A673 (cell line): ENCODE results near the gene MRPL39. TPM values are rescaled to one million over a fixed set of nuclear protein-coding genes. Genes with fewer than 3 reads are reported as not detected.

ENCODE experiments used
- BruUV-seq: library from RNA; stranded (reverse); fragments of 400-500 nt; replicated peaks from 2 replicates; lab custom pipeline; 2021; lab: Mats Ljungman, UMichigan
- CTCF ChIA-PET: fragments of 300-600 bp; sonication (Branson Sonifier 250); formaldehyde crosslinking; loops from one replicate; lab custom pipeline; 2022; ENCODE audit warnings: antibody characterized with exemption; lab: Charles Lee
- POLR2A ChIA-PET: fragments of 300-600 bp; sonication (Branson Sonifier 250); formaldehyde crosslinking; loops from one replicate; lab custom pipeline; 2022; ENCODE audit warnings: antibody characterized with exemption; ENCODE audit not compliant: low non-redundant PET; lab: Charles Lee
- DNase-seq: peaks from one replicate; pipeline ENCODE4 v3.0.0-alpha.2; 2015; ENCODE audit warnings: low spot score
- H3K27ac ChIP-seq: fragments of 200-600 bp; sonication (generic); 2 replicates; pipeline ENCODE4 v1.5.1; 2016; ENCODE audit warnings: mixed run types, low read depth, mild to moderate bottlenecking, mixed read lengths, antibody characterized with exemption, low read length; ENCODE audit not compliant: poor library complexity, severe bottlenecking
- H3K27me3 ChIP-seq: fragments of 200-600 bp; sonication (generic); replicated peaks from 2 replicates; pipeline ENCODE4 v1.6.1; 2017; ENCODE audit warnings: mixed run types, low read depth, mild to moderate bottlenecking, mixed read lengths, antibody characterized with exemption, low read length; ENCODE audit not compliant: insufficient read depth, poor library complexity
- H3K36me3 ChIP-seq: fragments of 200-600 bp; sonication (generic); 2 replicates; pipeline ENCODE4 v1.6.1; 2016; ENCODE audit warnings: mixed run types, mild to moderate bottlenecking, mixed read lengths, antibody characterized with exemption, low read length; ENCODE audit not compliant: insufficient read depth, poor library complexity, severe bottlenecking
- H3K4me1 ChIP-seq: fragments of 200-600 bp; sonication (generic); 2 replicates; pipeline ENCODE4 v1.6.1; 2017; ENCODE audit warnings: mixed run types, mild to moderate bottlenecking, mixed read lengths, antibody characterized with exemption, low read length; ENCODE audit not compliant: insufficient read depth, poor library complexity, severe bottlenecking
- H3K4me3 ChIP-seq: fragments of 200-600 bp; sonication (generic); 2 replicates; pipeline ENCODE4 v1.5.1; 2016; ENCODE audit warnings: low read depth, mixed run types, mild to moderate bottlenecking, mixed read lengths, low read length; ENCODE audit not compliant: poor library complexity, severe bottlenecking
- H3K9me3 ChIP-seq: fragments of 200-600 bp; sonication (generic); 2 replicates; pipeline ENCODE4 v1.6.1; 2016; ENCODE audit warnings: mixed run types, low read depth, mild to moderate bottlenecking, mixed read lengths, antibody characterized with exemption, low read length; ENCODE audit not compliant: poor library complexity, severe bottlenecking
- CTCF ChIP-seq: fragments of 300-800, 200-600 bp; sonication (generic); conservative IDR thresholded peaks from 2 replicates; pipeline ENCODE4 v1.5.1; 2017; ENCODE audit warnings: low read depth, mild to moderate bottlenecking, antibody characterized with exemption, low read length, moderate library complexity, mixed read lengths
- EZH2 ChIP-seq: fragments of 200-600 bp; sonication (generic); IDR thresholded peaks from 2 replicates; pipeline ENCODE4 v1.6.1; 2017; ENCODE audit warnings: borderline replicate concordance, low read depth, mild to moderate bottlenecking, mixed read lengths, antibody characterized with exemption, low read length; ENCODE audit not compliant: poor library complexity, severe bottlenecking
- intact Hi-C: fragments of 100-400 bp; cut with micrococcal nuclease; formaldehyde crosslinking; loops from one replicate; pipeline ENCODE4 v1.10.0; 2022; ENCODE audit not compliant: unreplicated experiment
- total RNA-seq: library from RNA; stranded (reverse); gene quantifications from 2 replicates; pipeline ENCODE4 v1.2.3, GENCODE V29; 2021

Gene MRPL39
- total RNA-seq, 1 experiment from 2014 or later, result 57.1 TPM

- CTCF ChIA-PET, result no interaction called here
- intact Hi-C loops, result no loop called here
- no peaks in the 10 kb centered on the region for H3K36me3 ChIP-seq
- H3K9me3 ChIP-seq, result no peaks in the 10 kb centered on the region
- H3K27ac ChIP-seq, result no peak overlapping the region
- no peak overlapping the region for H3K4me3 ChIP-seq
- POLR2A ChIA-PET, result no interaction called here
- H3K4me1 ChIP-seq, result peaks cover 5% of the 10 kb centered on the region
- BruUV-seq, result no TSS peak
- H3K27me3 ChIP-seq, result no peaks in the 10 kb centered on the region
- TF ChIP-seq CTCF, result no peak
- TF ChIP-seq EZH2, result no peak
- no peak for DNase-seq
Measured at GRCh38 chr21:25555492-25555891, 51.8 kb downstream of the MRPL39 start.

GRCh38 chr21:25552856-25553255 is 54.4 kb downstream of the MRPL39 start:
- Histone ChIP-seq H3K4me1 (no peaks in the 10 kb centered on the region), H3K27me3 (no peaks in the 10 kb centered on the region), H3K27ac (no peak overlapping the region), H3K36me3 (no peaks in the 10 kb centered on the region), H3K4me3 (no peak overlapping the region), H3K9me3 (no peaks in the 10 kb centered on the region)
- DNase-seq, result no peak
- no TSS peak for BruUV-seq
- no peak for TF ChIP-seq EZH2
- no peak for TF ChIP-seq CTCF
- ChIA-PET CTCF (no interaction called here), POLR2A (no interaction called here)
- intact Hi-C loops, result no loop called here

- H3K36me3 ChIP-seq, result no peaks in the 10 kb centered on the region
- no peak for DNase-seq
- H3K27ac ChIP-seq, result no peak overlapping the region
- ChIA-PET POLR2A (no interaction called here), CTCF (no interaction called here)
- H3K4me3 ChIP-seq, result no peak overlapping the region
- BruUV-seq, result no TSS peak
- H3K9me3 ChIP-seq, result no peaks in the 10 kb centered on the region
- no peaks in the 10 kb centered on the region for H3K4me1 ChIP-seq
- no peaks in the 10 kb centered on the region for H3K27me3 ChIP-seq
- TF ChIP-seq CTCF (no peak), EZH2 (no peak)
- intact Hi-C loops, result no loop called here
Measured at GRCh38 chr21:25551569-25551968, 55.7 kb downstream of the MRPL39 start.
